Trophoblast cell (in vitro differentiated cells and primary cell): ENCODE data around the gene TBCB.
A peak's percentile ranks its signal among the peaks of the same experiment; 100 is the strongest.

Experiments used
- DNase-seq, 2 donors: peaks; one replicate each; pipeline ENCODE4 v3.0.0-alpha.2; 2016
- H2AFZ ChIP-seq: 2 replicates; pipeline ENCODE4 v1.6.1; 2013; ENCODE audit warnings: low read length, moderate library complexity, mild to moderate bottlenecking; ENCODE audit not compliant: insufficient read depth, poor library complexity
- H2AK5ac ChIP-seq: 2 replicates; pipeline ENCODE4 v1.6.1; 2013; ENCODE audit warnings: mild to moderate bottlenecking, low read length
- H2BK120ac ChIP-seq: 2 replicates; pipeline ENCODE4 v1.6.1; 2013; ENCODE audit warnings: low read length, mild to moderate bottlenecking, moderate library complexity; ENCODE audit not compliant: insufficient read depth, poor library complexity
- H2BK12ac ChIP-seq: 2 replicates; pipeline ENCODE4 v1.6.1; 2013; ENCODE audit warnings: mild to moderate bottlenecking, low read length, moderate library complexity
- H2BK5ac ChIP-seq: 2 replicates; pipeline ENCODE4 v1.6.1; 2013; ENCODE audit warnings: low read length, low read depth, moderate library complexity, mild to moderate bottlenecking; ENCODE audit not compliant: poor library complexity
- H3K14ac ChIP-seq: 2 replicates; pipeline ENCODE4 v1.6.1; 2013; ENCODE audit warnings: mild to moderate bottlenecking, low read length
- H3K18ac ChIP-seq: 2 replicates; pipeline ENCODE4 v1.6.1; 2013; ENCODE audit warnings: mild to moderate bottlenecking, low read length
- H3K23ac ChIP-seq: 2 replicates; pipeline ENCODE4 v1.6.1; 2013; ENCODE audit warnings: low read length
- H3K27ac ChIP-seq: 2 replicates; pipeline ENCODE4 v1.5.1; 2013; ENCODE audit warnings: low read depth, mild to moderate bottlenecking, inconsistent platforms, low read length, moderate library complexity
- H3K27me3 ChIP-seq: 2 replicates; pipeline ENCODE4 v1.6.1; 2013; ENCODE audit warnings: inconsistent platforms, mild to moderate bottlenecking, low read length, moderate library complexity; ENCODE audit not compliant: insufficient read depth
- H3K36me3 ChIP-seq, 2 experiments: 1 replicate in 1 of 2; 2 replicates in 1 of 2; pipeline ENCODE4 v1.6.1; 2013; ENCODE audit warnings: low read length in 2 of 2, mild to moderate bottlenecking in 2 of 2, moderate library complexity in 1 of 2; ENCODE audit not compliant: insufficient read depth in 2 of 2, control insufficient read depth in 1 of 2
- H3K4ac ChIP-seq: 2 replicates; pipeline ENCODE4 v1.6.1; 2013; ENCODE audit warnings: low read depth, mild to moderate bottlenecking, low read length, moderate library complexity
- H3K4me1 ChIP-seq, 2 experiments: 1 replicate in 1 of 2; 2 replicates in 1 of 2; pipeline ENCODE4 v1.6.1; 2013; ENCODE audit warnings: low read length in 2 of 2, mild to moderate bottlenecking in 2 of 2, moderate library complexity in 1 of 2; ENCODE audit not compliant: insufficient read depth in 2 of 2, control insufficient read depth in 1 of 2
- H3K4me2 ChIP-seq: 2 replicates; pipeline ENCODE4 v1.6.1; 2013; ENCODE audit warnings: inconsistent platforms, mild to moderate bottlenecking, low read length, moderate library complexity
- H3K4me3 ChIP-seq: 2 replicates; pipeline ENCODE4 v1.5.1; 2013; ENCODE audit warnings: mild to moderate bottlenecking, low read depth, low read length, inconsistent platforms
- H3K79me1 ChIP-seq: one replicate; pipeline ENCODE4 v1.6.1; 2013; ENCODE audit warnings: low read length
- H3K79me2 ChIP-seq: 2 replicates; pipeline ENCODE4 v1.6.1; 2013; ENCODE audit warnings: low read length, mild to moderate bottlenecking; ENCODE audit not compliant: control insufficient read depth, insufficient read depth, poor library complexity
- H3K9ac ChIP-seq: 2 replicates; pipeline ENCODE4 v1.6.1; 2013; ENCODE audit warnings: mild to moderate bottlenecking, low read length
- H3K9me3 ChIP-seq: 2 replicates; pipeline ENCODE4 v1.6.1; 2013; ENCODE audit warnings: low read depth, mild to moderate bottlenecking, control low read depth, inconsistent platforms, low read length; ENCODE audit not compliant: insufficient read depth
- H4K12ac ChIP-seq: 2 replicates; pipeline ENCODE4 v1.6.1; 2013; ENCODE audit warnings: low read depth, mild to moderate bottlenecking, low read length, moderate library complexity
- H4K8ac ChIP-seq: 2 replicates; pipeline ENCODE4 v1.6.1; 2013; ENCODE audit warnings: low read depth, mild to moderate bottlenecking, low read length, moderate library complexity
- H4K91ac ChIP-seq: one replicate; pipeline ENCODE4 v1.6.1; 2013; ENCODE audit warnings: low read depth, mild to moderate bottlenecking, low read length, moderate library complexity
- WGBS: extraction: QIAGEN DNeasy Blood & Tissue Kit; methylation state at CpG from one replicate; pipeline ENCODE4 v1.1.7; 2013; ENCODE audit warnings: missing lambda C conversion rate; ENCODE audit not compliant: insufficient read length, insufficient coverage; ENCODE audit errors: extremely low coverage; 5-methylcytosine and 5-hydroxymethylcytosine counted together

Gene TBCB

GRCh38 chr19:36120092-36120983 lies 5.1 kb downstream of the TBCB start:
- H3K79me2 ChIP-seq = peaks cover 3% of the 10 kb centered on the region
- no peak overlapping the region for H3K4me3 ChIP-seq
- WGBS = no CpG with 5 or more reads among the region's 26 CpGs
- H3K36me3 ChIP-seq = peaks cover 45 to 57% of the 10 kb centered on the region in 2 experiments
- H2BK5ac ChIP-seq = no peak overlapping the region
- no peak overlapping the region for H2AFZ ChIP-seq
- no peak overlapping the region for H3K9ac ChIP-seq
- no peak overlapping the region for H2BK12ac ChIP-seq
- H3K4me1 ChIP-seq = peaks cover 5 to 6% of the 10 kb centered on the region in 2 experiments
- no peak overlapping the region for H3K18ac ChIP-seq
- no peak overlapping the region for H3K23ac ChIP-seq
- peaks cover 5% of the 10 kb centered on the region for H3K79me1 ChIP-seq
- H3K14ac ChIP-seq = no peak overlapping the region
- no peak overlapping the region for H3K4me2 ChIP-seq
- H2AK5ac ChIP-seq = no peak overlapping the region
- H3K27me3 ChIP-seq = no peaks in the 10 kb centered on the region
- DNase-seq = no peak
- no peak overlapping the region for H4K91ac ChIP-seq
- H3K4ac ChIP-seq = no peak overlapping the region
- no peak overlapping the region for H4K12ac ChIP-seq
- no peak overlapping the region for H4K8ac ChIP-seq
- H3K27ac ChIP-seq = no peak overlapping the region
- no peak overlapping the region for H2BK120ac ChIP-seq
- H3K9me3 ChIP-seq = no peaks in the 10 kb centered on the region

GRCh38 chr19:36120984-36121358 lies 5.7 kb downstream of the TBCB start:
- DNase-seq = no peak
- Histone ChIP-seq H4K12ac (no peak overlapping the region), H3K18ac (no peak overlapping the region), H3K4me3 (no peak overlapping the region), H3K79me1 (no peaks in the 10 kb centered on the region), H2BK5ac (no peak overlapping the region), H4K8ac (no peak overlapping the region), H3K79me2 (peaks cover under 1% of the 10 kb centered on the region), H3K27me3 (no peaks in the 10 kb centered on the region), H2BK120ac (no peak overlapping the region), H3K4me1 (peaks cover 4 to 5% of the 10 kb centered on the region in 2 experiments), H3K27ac (no peak overlapping the region), H3K14ac (no peak overlapping the region), H2AK5ac (no peak overlapping the region), H3K36me3 (peaks cover 48 to 63% of the 10 kb centered on the region in 2 experiments), H3K9me3 (no peaks in the 10 kb centered on the region), H3K9ac (no peak overlapping the region), H3K4ac (no peak overlapping the region), H2AFZ (no peak overlapping the region), H4K91ac (no peak overlapping the region), H3K23ac (no peak overlapping the region), H3K4me2 (no peak overlapping the region), H2BK12ac (no peak overlapping the region)
- WGBS = no CpG with 5 or more reads among the region's 18 CpGs

- Histone ChIP-seq H4K8ac (no peak overlapping the region), H3K14ac (no peak overlapping the region), H4K12ac (no peak overlapping the region), H2BK12ac (no peak overlapping the region), H4K91ac (no peak overlapping the region), H2BK120ac (no peak overlapping the region), H3K79me1 (no peaks in the 10 kb centered on the region), H3K18ac (no peak overlapping the region), H3K27ac (no peak overlapping the region), H3K9me3 (no peaks in the 10 kb centered on the region), H2AFZ (no peak overlapping the region), H3K4ac (no peak overlapping the region), H3K4me2 (no peak overlapping the region), H2AK5ac (no peak overlapping the region), H3K4me1 (no peaks in the 10 kb centered on the region), H3K23ac (no peak overlapping the region), H3K4me3 (no peak overlapping the region), H2BK5ac (no peak overlapping the region), H3K9ac (no peak overlapping the region), H3K79me2 (no peaks in the 10 kb centered on the region), H3K36me3 (peaks cover 46 to 63% of the 10 kb centered on the region in 2 experiments), H3K27me3 (no peaks in the 10 kb centered on the region)
- no CpG with 5 or more reads among the region's 49 CpGs for WGBS
- no peak for DNase-seq
Observed at GRCh38 chr19:36121486-36122124, 6.3 kb downstream of the TBCB start.

GRCh38 chr19:36125557-36125956 lies 10.3 kb downstream of the TBCB start:
- Histone ChIP-seq H3K79me1 (peaks cover 7% of the 10 kb centered on the region), H3K27ac (no peak overlapping the region), H2BK120ac (no peak overlapping the region), H2AFZ (no peak overlapping the region), H3K9me3 (no peaks in the 10 kb centered on the region), H3K4me3 (peak overlapping the region; percentile 49), H3K36me3 (peaks cover 33 to 40% of the 10 kb centered on the region in 2 experiments), H2BK5ac (no peak overlapping the region), H3K79me2 (peaks cover 3% of the 10 kb centered on the region), H3K9ac (peak overlapping the region; percentile 39), H3K14ac (no peak overlapping the region), H3K4ac (no peak overlapping the region), H3K27me3 (no peaks in the 10 kb centered on the region), H4K12ac (no peak overlapping the region), H3K18ac (no peak overlapping the region), H4K8ac (no peak overlapping the region), H3K23ac (no peak overlapping the region), H3K4me1 (no peaks in the 10 kb centered on the region), H3K4me2 (no peak overlapping the region), H4K91ac (no peak overlapping the region), H2AK5ac (no peak overlapping the region), H2BK12ac (no peak overlapping the region)
- WGBS = no CpG with 5 or more reads among the region's 9 CpGs
- no peak for DNase-seq
